Progenitor cell of endocrine pancreas (in vitro differentiated cells): Measurements from ENCODE around the gene GUCY2D. TPM values are rescaled to one million over a fixed set of nuclear protein-coding genes. Genes with fewer than 3 reads are reported as not detected.
"Not testable (repeated sequence)": the region's sequence is repeated elsewhere in the genome, so short reads cannot be mapped to it uniquely, and the experiment has no call there.

Experiments
- DNase-seq: peaks from one replicate; pipeline ENCODE4 v3.0.0; 2021; ENCODE audit warnings: low spot score; ENCODE audit not compliant: unreplicated experiment
- H3K27ac Mint-ChIP-seq: 2 replicates; pipeline ENCODE4 v1.8.0; 2021; ENCODE audit warnings: mild to moderate bottlenecking, moderate library complexity, mixed read lengths
- H3K27me3 Mint-ChIP-seq: 2 replicates; pipeline ENCODE4 v1.8.0; 2021; ENCODE audit warnings: mixed read lengths
- H3K36me3 Mint-ChIP-seq: 2 replicates; pipeline ENCODE4 v1.8.0; 2022; ENCODE audit warnings: mixed read lengths; ENCODE audit not compliant: insufficient read depth
- H3K4me1 Mint-ChIP-seq: 2 replicates; pipeline ENCODE4 v1.8.0; 2021; ENCODE audit warnings: low read depth, mixed read lengths
- H3K4me3 Mint-ChIP-seq: 2 replicates; pipeline ENCODE4 v1.8.0; 2021; ENCODE audit warnings: low read depth, mild to moderate bottlenecking, moderate library complexity, mixed read lengths
- H3K9me3 Mint-ChIP-seq: 2 replicates; pipeline ENCODE4 v1.8.0; 2021; ENCODE audit warnings: low read depth, mixed read lengths
- long read RNA-seq: library from polyadenylated mRNA; unstranded; transcript quantifications from one replicate; pipeline ENCODE4 v2.0.0, GENCODE V29; 2020
- total RNA-seq: library from RNA; stranded (reverse); gene quantifications from 2 replicates; pipeline ENCODE4 v1.2.1, GENCODE V29; 2021
- TF ChIP-seq, protein P1 (sequence below): fragments of 200-600 bp; sonication (generic); IDR thresholded peaks from one replicate; pipeline ENCODE4 v1.5.0; 2021; ENCODE audit warnings: antibody characterized with exemption, mild to moderate bottlenecking; ENCODE audit not compliant: unreplicated experiment

Gene GUCY2D
- not detected in 2 replicates for total RNA-seq
- long read RNA-seq, partial matches to known transcripts = 0 of 1 reads
- long read RNA-seq, other reads (novel, unspliced or antisense) = 1 of 1 reads

- no peak within 1 kb of the TSS for H3K27ac Mint-ChIP-seq
- H3K27me3 Mint-ChIP-seq = peaks cover 57% of the 10 kb centered on the region
- TF ChIP-seq, protein P1, sequence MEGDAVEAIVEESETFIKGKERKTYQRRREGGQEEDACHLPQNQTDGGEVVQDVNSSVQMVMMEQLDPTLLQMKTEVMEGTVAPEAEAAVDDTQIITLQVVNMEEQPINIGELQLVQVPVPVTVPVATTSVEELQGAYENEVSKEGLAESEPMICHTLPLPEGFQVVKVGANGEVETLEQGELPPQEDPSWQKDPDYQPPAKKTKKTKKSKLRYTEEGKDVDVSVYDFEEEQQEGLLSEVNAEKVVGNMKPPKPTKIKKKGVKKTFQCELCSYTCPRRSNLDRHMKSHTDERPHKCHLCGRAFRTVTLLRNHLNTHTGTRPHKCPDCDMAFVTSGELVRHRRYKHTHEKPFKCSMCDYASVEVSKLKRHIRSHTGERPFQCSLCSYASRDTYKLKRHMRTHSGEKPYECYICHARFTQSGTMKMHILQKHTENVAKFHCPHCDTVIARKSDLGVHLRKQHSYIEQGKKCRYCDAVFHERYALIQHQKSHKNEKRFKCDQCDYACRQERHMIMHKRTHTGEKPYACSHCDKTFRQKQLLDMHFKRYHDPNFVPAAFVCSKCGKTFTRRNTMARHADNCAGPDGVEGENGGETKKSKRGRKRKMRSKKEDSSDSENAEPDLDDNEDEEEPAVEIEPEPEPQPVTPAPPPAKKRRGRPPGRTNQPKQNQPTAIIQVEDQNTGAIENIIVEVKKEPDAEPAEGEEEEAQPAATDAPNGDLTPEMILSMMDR = no peak
- no peaks in the 10 kb centered on the region for H3K9me3 Mint-ChIP-seq
- H3K4me1 Mint-ChIP-seq = no peaks in the 10 kb centered on the region
- no peak within 1 kb of the TSS for H3K4me3 Mint-ChIP-seq
- DNase-seq = no peak
- H3K36me3 Mint-ChIP-seq = no peaks in the 10 kb centered on the region
These were observed at the start of gene GUCY2D for GRCh38 chr17:8001976-8002720. GUCY2D (plus strand) TSS chr17:8002615; CDS start chr17:8003048, 433 bp downstream.

DNA sequence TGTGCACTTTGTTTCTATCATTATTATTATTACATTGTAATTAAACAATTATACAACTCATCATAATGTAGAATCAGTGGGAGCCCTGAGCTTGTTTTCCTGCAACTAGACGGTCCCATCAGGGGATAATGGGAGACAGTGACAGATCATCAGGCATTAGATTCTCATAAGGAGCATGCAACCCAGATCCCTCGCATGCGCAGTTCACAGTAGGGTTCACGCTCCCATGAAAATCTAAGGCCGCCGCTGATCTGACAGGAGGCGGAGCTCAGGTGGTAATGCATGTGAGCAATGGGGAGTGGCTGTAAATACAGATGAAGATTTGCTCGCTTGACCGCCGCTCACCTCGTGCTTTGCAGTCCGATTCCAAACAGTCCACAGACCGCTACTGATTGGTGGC, 49.1 kb upstream of the GUCY2D start:
- H3K36me3 Mint-ChIP-seq = peaks cover 19% of the 10 kb centered on the region
- not testable (repeated sequence) for DNase-seq, H3K27ac Mint-ChIP-seq, H3K27me3 Mint-ChIP-seq, H3K9me3 Mint-ChIP-seq, H3K4me1 Mint-ChIP-seq, H3K4me3 Mint-ChIP-seq

- Mint-ChIP-seq H3K9me3 (no peaks in the 10 kb centered on the region), H3K27ac (no peak overlapping the region), H3K36me3 (peaks cover 4% of the 10 kb centered on the region), H3K4me1 (no peaks in the 10 kb centered on the region), H3K4me3 (no peak overlapping the region), H3K27me3 (peaks cover 9% of the 10 kb centered on the region)
- DNase-seq = no peak
- TF ChIP-seq, protein P1 = no peak
These were observed 46.8 kb upstream of the GUCY2D start for GRCh38 chr17:7955414-7956227.

DNA sequence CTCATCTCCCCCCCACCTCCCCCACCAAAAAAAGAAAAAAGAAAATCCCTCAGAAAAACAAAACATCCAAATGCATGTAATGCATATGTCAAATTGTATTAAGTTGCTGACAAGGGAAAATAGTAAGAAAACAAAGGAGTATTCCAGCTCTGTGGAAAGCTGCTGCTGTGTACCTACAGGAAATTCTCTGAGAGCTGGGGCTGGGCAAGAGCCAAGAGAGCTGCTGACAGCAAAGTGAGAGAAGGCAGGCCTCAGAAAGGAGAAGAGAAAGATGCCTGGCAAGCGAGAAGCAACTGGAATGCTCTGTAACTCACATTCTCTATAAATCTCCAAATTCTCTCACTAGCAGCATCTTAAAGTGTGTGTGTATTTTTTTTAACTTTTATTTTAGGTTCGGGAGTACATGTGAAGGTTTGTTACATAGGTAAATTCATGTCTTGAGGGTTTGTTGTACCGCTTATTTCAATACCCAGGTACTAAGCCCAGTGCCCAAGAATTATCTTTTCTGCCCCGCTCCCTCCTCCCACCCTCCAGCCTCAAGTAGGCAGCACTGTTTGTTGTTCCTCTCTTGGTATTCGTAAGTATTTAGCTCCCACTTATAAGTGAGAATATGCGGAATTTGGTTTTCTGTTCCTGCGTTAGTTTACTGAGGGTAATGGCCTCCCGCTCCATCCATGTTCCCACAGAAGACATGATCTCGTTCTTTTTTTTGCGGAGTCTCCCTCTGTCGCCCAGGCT, 46.0 kb upstream of the GUCY2D start:
- no peak for DNase-seq
- Mint-ChIP-seq H3K27me3 (peaks cover 11% of the 10 kb centered on the region), H3K36me3 (peaks cover 2% of the 10 kb centered on the region), H3K9me3 (no peaks in the 10 kb centered on the region), H3K27ac (no peak overlapping the region), H3K4me1 (no peaks in the 10 kb centered on the region), H3K4me3 (no peak overlapping the region)
- TF ChIP-seq, protein P1 = no peak

- no peak overlapping the region for H3K4me3 Mint-ChIP-seq
- no peaks in the 10 kb centered on the region for H3K9me3 Mint-ChIP-seq
- TF ChIP-seq, protein P1 = no peak
- H3K36me3 Mint-ChIP-seq = no peaks in the 10 kb centered on the region
- no peak for DNase-seq
- H3K27me3 Mint-ChIP-seq = peaks cover 11% of the 10 kb centered on the region
- H3K4me1 Mint-ChIP-seq = no peaks in the 10 kb centered on the region
- no peak overlapping the region for H3K27ac Mint-ChIP-seq
These were observed 42.7 kb upstream of the GUCY2D start for GRCh38 chr17:7959503-7960253.
